Spleen (tissue), 7 donors: Measurements from ENCODE around the gene CEACAM3.

Experiments used
- POLR2A ChIP-seq, 3 donors: fragments of 450-650 bp; IDR thresholded peaks; one replicate each; pipeline ENCODE4 v1.5.1; 2017; ENCODE audit warnings: antibody characterized with exemption in 3 of 3, mild to moderate bottlenecking in 1 of 3
- POLR2AphosphoS5 ChIP-seq, 3 donors: sonication (generic); formaldehyde crosslinking; IDR thresholded peaks; one replicate each; pipeline ENCODE4 v1.5.1; 2017; ENCODE audit warnings: antibody characterized with exemption in 3 of 3
- TF ChIP-seq, protein P1 (sequence below), 11 experiments: fragments of 200-600 bp in 7 of 11; fragments of 450-650 bp in 4 of 11; sonication (generic) in 4 of 11; IDR thresholded peaks in 8 of 11; conservative IDR thresholded peaks in 3 of 11; 1 replicate in 7 of 11; 2 replicates in 4 of 11; pipeline versions ENCODE4 v1.4.0 to v1.8.0; 2016 to 2021; ENCODE audit warnings: antibody characterized with exemption in 11 of 11, inconsistent platforms in 4 of 11, mild to moderate bottlenecking in 1 of 11
- donor health status: DM: no; HTN: no; CAD: no; lungs with moderate emphysema.
- donor health status: DM: no; HTN: no; CAD: no.
- donor health status: DM: no; HTN: no; CAD: no.

DNA sequence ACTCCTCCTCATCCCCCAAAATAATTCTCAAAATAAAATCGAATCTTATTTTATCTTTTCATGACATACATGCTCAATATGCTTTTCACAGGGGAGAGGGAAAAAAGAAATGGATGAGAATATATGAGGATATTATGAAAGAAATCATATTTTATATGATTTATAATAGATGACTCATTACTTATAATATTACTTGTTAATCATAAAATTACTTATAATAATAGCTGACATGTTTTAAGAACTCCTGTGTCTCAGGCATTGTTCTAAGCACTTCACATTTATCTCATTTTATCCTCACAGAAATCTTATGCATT, 3.0 kb upstream of the CEACAM3 start:
- TF ChIP-seq, protein P1, sequence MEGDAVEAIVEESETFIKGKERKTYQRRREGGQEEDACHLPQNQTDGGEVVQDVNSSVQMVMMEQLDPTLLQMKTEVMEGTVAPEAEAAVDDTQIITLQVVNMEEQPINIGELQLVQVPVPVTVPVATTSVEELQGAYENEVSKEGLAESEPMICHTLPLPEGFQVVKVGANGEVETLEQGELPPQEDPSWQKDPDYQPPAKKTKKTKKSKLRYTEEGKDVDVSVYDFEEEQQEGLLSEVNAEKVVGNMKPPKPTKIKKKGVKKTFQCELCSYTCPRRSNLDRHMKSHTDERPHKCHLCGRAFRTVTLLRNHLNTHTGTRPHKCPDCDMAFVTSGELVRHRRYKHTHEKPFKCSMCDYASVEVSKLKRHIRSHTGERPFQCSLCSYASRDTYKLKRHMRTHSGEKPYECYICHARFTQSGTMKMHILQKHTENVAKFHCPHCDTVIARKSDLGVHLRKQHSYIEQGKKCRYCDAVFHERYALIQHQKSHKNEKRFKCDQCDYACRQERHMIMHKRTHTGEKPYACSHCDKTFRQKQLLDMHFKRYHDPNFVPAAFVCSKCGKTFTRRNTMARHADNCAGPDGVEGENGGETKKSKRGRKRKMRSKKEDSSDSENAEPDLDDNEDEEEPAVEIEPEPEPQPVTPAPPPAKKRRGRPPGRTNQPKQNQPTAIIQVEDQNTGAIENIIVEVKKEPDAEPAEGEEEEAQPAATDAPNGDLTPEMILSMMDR (IDR thresholded peaks at IDR 0.05 in 8 of 11, conservative IDR thresholded peaks at IDR 0.05 in 3 of 11): peak in 1 of 11 experiments; percentile 38
- TF ChIP-seq POLR2A (IDR thresholded peaks at IDR 0.05) (no peak), POLR2AphosphoS5 (IDR thresholded peaks at IDR 0.05) (no peak)
